ENCODE measurements around the gene PDIK1L.

PDIK1L gene

GRCh38 chr1:26158271-26158907, 46.8 kb downstream of the PDIK1L start:
- no peak for DNase-seq

DNA sequence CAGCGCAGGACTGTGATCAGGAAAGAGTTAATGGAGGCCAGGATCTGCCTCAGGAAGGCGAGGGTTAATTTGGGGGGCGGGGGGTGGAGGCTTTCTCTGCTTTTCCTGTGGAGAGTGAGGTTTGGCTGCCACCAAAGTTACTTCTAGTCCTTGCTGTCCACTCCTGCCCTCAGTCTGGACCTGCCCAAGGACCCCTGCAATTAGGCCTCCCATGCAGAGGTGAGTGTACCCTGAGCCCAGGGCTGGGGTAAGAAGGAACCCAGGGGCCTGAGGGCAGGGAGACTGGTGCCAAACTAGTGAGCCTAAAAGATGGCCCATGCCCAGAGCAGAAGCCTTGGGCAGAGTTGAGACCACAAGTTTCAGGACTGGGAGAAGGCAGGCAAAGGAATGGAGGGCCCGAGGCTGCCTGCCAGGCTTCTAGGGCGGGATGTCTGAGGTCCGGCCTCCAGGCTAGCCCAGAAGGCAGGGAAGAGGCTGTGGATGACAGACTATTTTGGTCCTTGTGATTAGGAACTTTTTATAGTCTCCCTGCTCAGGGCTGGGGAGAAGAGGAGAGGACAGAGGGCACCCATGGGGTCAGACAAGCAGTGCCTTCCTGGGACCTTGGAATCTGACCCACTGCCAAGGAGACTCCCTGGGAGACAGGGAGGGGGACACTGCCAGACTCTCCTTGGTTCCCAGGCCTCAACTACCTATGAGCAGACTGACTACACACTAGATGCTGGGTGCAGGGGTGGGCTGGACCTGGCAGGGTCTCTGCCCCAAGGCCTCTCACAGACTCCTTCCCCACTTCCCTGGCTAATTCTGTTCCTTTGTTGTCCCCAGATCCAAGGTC, 47.5 kb downstream of the PDIK1L start, which contains the start of gene FAM110D:
Gene FAM110D, plus strand, starts transcription at position 172 of the 835 bp plus-strand sequence. CDS start 2,213 bp downstream, outside the sequence.
- DNase-seq: no peak

DNA sequence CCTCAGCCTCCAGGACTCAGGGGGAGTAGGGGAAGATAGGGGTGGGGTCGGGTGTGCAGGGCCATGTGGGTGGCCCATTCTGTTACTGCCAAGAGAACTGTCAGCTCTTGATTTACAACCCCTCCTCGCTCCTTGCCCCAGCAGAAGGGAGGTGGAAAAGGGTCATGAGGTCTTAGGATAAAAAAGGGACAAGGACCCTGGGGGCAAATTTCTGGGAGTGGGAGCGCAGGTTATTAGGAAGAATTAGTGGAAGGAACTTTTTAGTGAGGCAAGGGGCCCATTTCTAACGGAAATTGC, 48.1 kb downstream of the PDIK1L start:
- no peak for DNase-seq

GRCh38 chr1:26160527-26161414, 49.1 kb downstream of the PDIK1L start:
- DNase-seq: no peak

GRCh38 chr1:26161415-26162219, 50.0 kb downstream of the PDIK1L start:
- DNase-seq: peak; percentile 48

DNA sequence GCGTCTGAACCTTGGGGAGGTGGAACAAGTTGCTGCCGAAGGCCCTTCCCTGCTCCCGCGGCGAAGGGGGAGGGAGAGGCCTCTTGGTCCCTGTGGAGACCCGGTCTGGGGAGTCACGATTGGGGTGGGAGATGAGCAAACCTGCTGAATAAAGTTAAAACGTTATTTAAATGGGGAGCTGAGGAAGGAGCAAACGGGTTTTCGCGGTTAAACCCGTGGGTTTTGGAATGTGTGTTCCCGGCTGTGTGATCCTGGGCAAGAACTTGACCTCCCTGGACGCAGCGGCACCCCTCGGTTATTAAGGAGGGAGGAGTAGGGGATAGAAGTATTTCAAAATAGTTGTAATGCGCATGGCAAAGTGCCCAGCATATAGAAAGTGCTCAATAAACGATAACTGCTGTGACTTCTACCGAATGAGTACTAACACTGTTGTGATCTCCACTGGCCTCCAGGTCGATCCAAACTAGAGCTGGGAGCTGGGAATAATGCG, 50.6 kb downstream of the PDIK1L start:
- no peak for DNase-seq

DNA sequence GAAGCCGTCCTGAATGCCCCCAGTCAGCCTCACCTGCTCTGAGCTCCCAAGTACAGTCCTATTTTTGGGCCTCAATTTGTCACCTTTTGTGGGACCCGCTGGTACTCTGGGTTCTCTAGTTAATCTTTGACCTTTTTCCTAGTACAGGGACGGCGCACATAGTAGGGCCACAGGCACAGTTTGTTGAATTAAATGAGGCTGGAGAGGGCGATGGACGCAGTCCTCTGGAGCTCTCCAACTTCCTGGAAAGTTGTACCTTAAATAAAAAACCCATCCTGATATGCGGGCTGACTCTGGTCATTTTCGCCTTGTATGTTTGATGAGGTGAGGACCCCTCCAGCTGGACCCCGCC, 52.0 kb downstream of the PDIK1L start:
- DNase-seq: no peak

DNA sequence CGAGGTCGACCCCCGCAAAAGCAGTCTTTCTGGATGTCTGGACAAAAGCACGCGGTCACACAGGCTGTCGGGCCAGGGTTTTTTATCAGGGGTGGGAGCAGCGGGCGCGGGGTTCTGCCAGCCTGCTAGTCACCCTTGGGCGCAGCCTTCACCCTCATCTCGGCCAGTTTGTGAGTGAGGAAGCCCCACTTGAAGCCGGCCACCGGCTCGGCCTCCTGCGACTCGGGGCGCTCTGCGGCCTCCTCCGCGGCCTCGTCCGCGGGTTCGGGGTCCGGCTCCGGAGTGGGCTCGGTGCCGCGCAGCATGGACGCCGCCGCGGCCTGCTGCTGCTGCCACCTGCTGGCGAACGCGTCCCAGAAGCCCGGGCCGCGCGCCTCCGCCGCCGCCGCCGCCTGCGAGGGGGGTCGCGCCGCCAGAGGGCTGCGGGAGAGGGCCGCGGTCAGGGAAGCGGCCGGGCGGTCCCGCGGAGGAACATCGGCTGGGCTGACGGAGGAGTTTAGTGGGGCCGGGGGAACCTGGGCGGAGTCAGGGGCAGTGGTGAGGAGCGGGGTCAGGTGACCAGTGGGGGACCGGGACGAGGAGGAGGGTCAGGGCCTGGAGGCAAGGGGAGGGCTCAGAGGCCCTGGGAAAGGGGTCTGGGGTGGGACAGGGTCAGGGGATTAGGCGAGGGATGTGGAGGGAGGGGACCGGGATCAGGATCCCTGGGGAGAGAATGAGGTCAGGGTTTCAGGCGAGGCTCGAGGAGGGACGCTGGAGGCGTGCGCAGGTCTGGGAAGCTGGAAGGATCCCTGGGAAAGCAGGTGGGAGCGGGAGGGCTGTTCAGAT, 52.6 kb downstream of the PDIK1L start:
- peak; percentile 64 for DNase-seq

DNA sequence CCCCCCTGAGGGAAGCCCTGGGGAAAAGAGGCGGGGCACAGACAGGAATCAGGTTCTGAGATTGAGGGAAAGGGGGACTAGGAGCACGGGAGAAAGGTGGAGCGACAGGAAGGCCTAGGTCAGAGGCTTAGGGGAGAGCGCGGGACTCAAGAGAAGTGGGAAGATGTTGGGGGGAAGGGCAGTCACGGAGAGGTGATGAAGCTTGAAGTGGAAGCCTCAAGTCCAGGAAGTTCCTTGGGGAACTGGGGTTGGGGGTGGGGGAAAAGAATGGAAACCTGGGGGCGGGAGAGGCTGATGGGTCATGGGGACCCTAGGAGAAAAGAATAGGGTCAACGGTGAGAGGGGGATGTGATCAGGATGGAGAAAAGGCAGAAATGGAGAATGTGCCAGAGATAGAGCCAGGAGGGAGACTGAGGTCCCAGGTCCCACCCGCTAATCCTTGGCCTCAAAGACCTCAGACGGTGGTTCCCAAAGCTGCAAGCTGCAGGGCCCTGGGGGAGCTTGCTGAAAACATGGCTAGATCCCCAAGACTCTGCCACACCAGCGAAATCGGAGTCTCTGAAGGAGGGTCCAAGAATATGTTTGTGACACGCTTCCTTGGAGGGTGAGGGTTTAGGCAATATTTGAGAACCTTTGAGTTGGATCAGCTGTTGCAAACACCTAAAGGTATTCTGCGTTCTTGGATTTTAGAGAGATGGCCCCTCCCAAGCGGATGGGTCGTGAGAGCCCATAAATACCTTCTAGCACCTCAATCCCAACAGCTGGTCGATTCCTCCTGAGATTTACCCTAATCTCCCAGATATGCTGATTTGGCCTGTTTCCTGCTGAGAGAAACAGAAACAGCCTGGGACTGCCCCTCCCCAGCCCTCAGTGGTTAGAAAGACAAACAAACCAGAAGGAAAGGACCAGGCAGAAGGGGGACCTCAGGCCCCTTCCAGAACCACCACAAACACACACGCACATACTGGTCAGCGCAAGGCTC, 53.5 kb downstream of the PDIK1L start:
- no peak for DNase-seq

DNA sequence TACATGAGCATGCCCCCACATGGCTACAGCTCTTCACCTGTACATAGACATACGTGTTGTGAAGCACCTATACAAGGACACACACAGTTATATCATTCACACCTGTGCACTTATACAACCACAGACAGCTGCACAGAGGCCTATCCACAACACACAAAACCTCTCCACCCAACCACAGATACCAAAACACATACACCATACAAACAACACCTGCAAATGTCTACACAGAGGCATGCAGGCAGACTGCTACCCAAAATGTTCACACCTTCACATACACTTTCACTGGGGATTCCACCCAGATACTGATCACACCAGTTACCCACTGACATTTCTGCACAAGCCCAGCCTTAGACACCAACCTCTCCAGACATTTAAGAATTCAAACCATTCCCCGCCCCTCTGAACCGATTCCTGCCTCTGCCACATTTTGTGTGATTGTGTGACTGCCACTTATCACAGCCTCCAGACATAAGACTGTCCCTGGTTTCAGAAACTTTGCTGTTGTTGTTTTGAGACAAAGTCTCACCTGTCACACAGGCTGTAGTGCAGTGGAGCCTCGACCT, 55.2 kb downstream of the PDIK1L start:
- DNase-seq: no peak

- DNase-seq: no peak
Measured at GRCh38 chr1:26168410-26169197, 57.0 kb downstream of the PDIK1L start, which contains the start of gene C1orf232. Gene C1orf232 (minus strand): TSS chr1:26168963. CDS start chr1:26168499, 464 bp downstream.

DNA sequence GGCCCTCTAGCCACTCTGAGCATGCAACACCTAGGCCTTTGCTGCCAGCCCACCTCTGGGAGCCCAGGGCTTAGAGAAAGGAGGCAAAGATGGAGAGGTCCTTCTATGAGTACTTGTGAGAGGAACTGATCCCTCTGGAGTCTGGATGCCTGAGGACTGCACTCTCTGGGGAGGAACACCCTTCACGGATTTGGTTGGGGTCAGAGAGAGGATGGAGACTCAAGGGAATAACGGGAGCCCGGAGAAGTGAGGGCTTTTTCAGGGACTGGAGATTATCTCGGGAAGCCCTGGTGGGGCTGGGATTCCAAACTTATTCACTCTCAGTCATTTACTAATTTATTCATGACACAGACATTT, 57.6 kb downstream of the PDIK1L start:
- no peak for DNase-seq

- DNase-seq: peak; percentile 89
Measured at GRCh38 chr1:26169669-26170471, 58.2 kb downstream of the PDIK1L start, which contains the start of gene ZNF593. Gene ZNF593 (plus strand): TSS chr1:26169908. CDS start chr1:26169984, 76 bp downstream.

DNA sequence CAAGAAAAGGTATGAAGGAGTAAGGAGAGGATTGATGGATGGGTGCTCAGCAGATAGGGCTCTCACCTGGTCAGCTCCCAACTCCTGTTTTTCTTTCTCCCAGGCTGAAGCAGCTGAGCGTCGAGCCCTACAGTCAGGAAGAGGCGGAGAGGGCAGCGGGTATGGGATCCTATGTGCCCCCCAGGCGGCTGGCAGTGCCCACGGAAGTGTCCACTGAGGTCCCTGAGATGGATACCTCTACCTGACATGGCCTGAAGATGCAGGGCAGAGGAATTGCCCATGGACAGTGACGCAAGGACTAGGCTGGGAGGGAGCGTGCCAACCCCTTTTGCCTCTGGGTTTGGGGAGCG, 58.8 kb downstream of the PDIK1L start:
- no peak for DNase-seq

GRCh38 chr1:26171084-26172072, 59.8 kb downstream of the PDIK1L start, which contains the start of gene ZNF593OS:
Gene ZNF593OS (minus strand): TSS chr1:26171832. CDS start chr1:26171661, 171 bp downstream.
- no peak for DNase-seq
